A549 (cell line): ENCODE results near the gene SLC9B1. TPM values are rescaled to one million over a fixed set of nuclear protein-coding genes. Genes with fewer than 3 reads are reported as not detected.

Experiments
- ATAC-seq, 2 experiments: fragments of 200-7000 bp in 1 of 2; fragments of >200 bp in 1 of 2; cut with Nextera tagmentation in 1 of 2; cut with Tn5 transposase in 1 of 2; 3 replicates each; pipeline versions ENCODE4 v1.8.0 to v1.9.1; 2018 to 2020; ENCODE audit warnings: mild to moderate bottlenecking in 1 of 2, moderate library complexity in 1 of 2
- CTCF ChIA-PET: fragments of 300-600 bp; sonication (Branson Sonifier 250); formaldehyde crosslinking; extraction: SDS; loops from one replicate; lab custom pipeline; 2021; ENCODE audit warnings: antibody characterized with exemption, inconsistent platforms; lab: Yijun Ruan, JAX
- POLR2A ChIA-PET: fragments of 350-600 bp; formaldehyde crosslinking; extraction: SDS; loops from one replicate; lab custom pipeline; 2021; ENCODE audit warnings: antibody characterized with exemption, inconsistent platforms; lab: Yijun Ruan, JAX
- DNase-seq, 2 experiments: peaks; one replicate each; pipeline versions ENCODE4 v3.0.0 to v3.0.0-alpha.2; 2011 to 2016; ENCODE audit warnings: low read depth in 1 of 2, low spot score in 1 of 2
- FAIRE-seq: peaks from 2 replicates; lab custom pipeline; 2011; peaks lifted over from hg19 to GRCh38; lab: Jason Lieb, UNC
- H3K27ac ChIP-seq, 2 experiments: fragments of >200 bp; sonication (Bioruptor Twin); formaldehyde crosslinking; 3 replicates each; pipeline ENCODE4 v1.5.1; 2016 to 2017
- H3K4me1 ChIP-seq: fragments of >200 bp; sonication (Bioruptor Twin); formaldehyde crosslinking; 3 replicates; pipeline ENCODE4 v1.6.1; 2016
- H3K4me2 ChIP-seq: fragments of >200 bp; sonication (Bioruptor Twin); formaldehyde crosslinking; 3 replicates; pipeline ENCODE4 v1.6.1; 2016
- H3K4me3 ChIP-seq: fragments of >200 bp; sonication (Bioruptor Twin); formaldehyde crosslinking; 3 replicates; pipeline ENCODE4 v1.5.1; 2016
- H3K9me3 ChIP-seq: fragments of >200 bp; sonication (Bioruptor Twin); formaldehyde crosslinking; 3 replicates; pipeline ENCODE4 v1.6.1; 2016
- CBX2 ChIP-seq: fragments of 200-600 bp; sonication (generic); IDR thresholded peaks from 2 replicates; pipeline ENCODE4 v1.6.1; 2016; ENCODE audit warnings: low read depth, mild to moderate bottlenecking, borderline replicate concordance
- CTCF ChIP-seq: fragments of >200 bp; sonication (Bioruptor Twin); formaldehyde crosslinking; IDR thresholded peaks from 3 replicates; pipeline ENCODE4 v1.5.1; 2016
- EHF ChIP-seq: fragments of 250-450 bp; sonication (Bioruptor Pico); IDR thresholded peaks from 2 replicates; pipeline ENCODE4 v1.5.0; 2020; ENCODE audit warnings: mild to moderate bottlenecking
- JUNB ChIP-seq: fragments of >200 bp; sonication (Bioruptor Twin); formaldehyde crosslinking; IDR thresholded peaks from 2 replicates; pipeline ENCODE4 v1.6.1; 2016
- MAZ ChIP-seq: fragments of 150-350 bp; IDR thresholded peaks from 2 replicates; pipeline ENCODE4 v1.6.1; 2014; ENCODE audit warnings: antibody characterized with exemption, low read depth, low read length, borderline replicate concordance
- MYC ChIP-seq: IDR thresholded peaks from 2 replicates; pipeline ENCODE4 v1.6.1; 2012; ENCODE audit warnings: mild to moderate bottlenecking, inconsistent platforms, low read length, improper control_type of control experiment, borderline replicate concordance
- PBX3 ChIP-seq: IDR thresholded peaks from 2 replicates; pipeline ENCODE4 v1.6.1; 2012
- POLR2A ChIP-seq: IDR thresholded peaks from 2 replicates; pipeline ENCODE4 v1.6.1; 2012; ENCODE audit warnings: mild to moderate bottlenecking, low read length
- ZC3H11A ChIP-seq: fragments of 450-650 bp; IDR thresholded peaks from 2 replicates; pipeline ENCODE4 v1.6.1; 2014; ENCODE audit warnings: antibody characterized with exemption, mild to moderate bottlenecking
- ZFP36 ChIP-seq: fragments of 450-650 bp; IDR thresholded peaks from 2 replicates; pipeline ENCODE4 v1.6.1; 2014; ENCODE audit warnings: borderline replicate concordance; ENCODE audit not compliant: partially characterized antibody
- ZSCAN20 ChIP-seq: fragments of 250-450 bp; sonication (Bioruptor Pico); IDR thresholded peaks from 2 replicates; pipeline ENCODE4 v1.8.0; 2022; ENCODE audit warnings: mild to moderate bottlenecking, moderate library complexity
- WGBS: methylation state at CpG from one replicate; pipeline ENCODE4 v1.1.6; 2017; ENCODE audit errors: missing lambda C conversion rate; 5-methylcytosine and 5-hydroxymethylcytosine counted together
- polyA plus RNA-seq, 4 experiments: library from polyadenylated mRNA; depleted of rRNA in 3 of 4; stranded (reverse); fragments of >200 nt; fragmentation: RNase III in 1 of 4; extraction: RNeasy Plus Mini Kit Qiagen cat#74134 plus additional on column Dnase treatment in 1 of 4; gene quantifications; 2 replicates in 3 of 4; 3 replicates in 1 of 4; pipeline ENCODE4 v1.2.3, GENCODE V29; 2011 to 2017

Gene SLC9B1
- polyA plus RNA-seq, 2 of the 4 experiments (the other 2 are of a cell fraction): 0.09 to 0.39 TPM

- no peak overlapping the region for H3K4me3 ChIP-seq
- ChIA-PET CTCF (no interaction called here), POLR2A (interaction anchor here (1.7 to 1.9 kb wide), 2 partner anchors 10 to 31 kb away, joined by 6 to 7 read pairs; partner anchors contain the start of genes CISD2 and UBE2D3)
- 88% methylated on average over 2 of the region's 2 CpGs for WGBS
- H3K4me2 ChIP-seq: no peak overlapping the region
- no peak for FAIRE-seq
- ATAC-seq: no peak
- no peaks in the 10 kb centered on the region for H3K4me1 ChIP-seq
- DNase-seq: no peak
- TF ChIP-seq EHF (CRISPR knock-in tag) (no peak), POLR2A (no peak), ZFP36 (no peak), ZC3H11A (no peak), ZSCAN20 (CRISPR knock-in tag) (no peak), JUNB (no peak), PBX3 (no peak), MAZ (no peak), CTCF (no peak), CBX2 (no peak), MYC (no peak)
- TF ChIP-seq, all 56 proteins: peak for 0
- peaks cover 12% of the 10 kb centered on the region; the same call in 2 of the 3 replicates for H3K9me3 ChIP-seq
- no peak overlapping the region for H3K27ac ChIP-seq
Measured at GRCh38 chr4:102858828-102859464, 160.6 kb downstream of the SLC9B1 start.

Other genes with a start within 250 kb of the SLC9B1 start
- 254 and 338 TPM in 2 replicates for gene UBE2D3, start 192.2 kb downstream of the SLC9B1 start, polyA plus RNA-seq (2011; rRNA removed)
- 181 to 198 TPM (median 186 TPM) in 3 replicates for gene UBE2D3, start 192.2 kb downstream of the SLC9B1 start, polyA plus RNA-seq (2017; fragmentation: RNase III; extraction: RNeasy Plus Mini Kit Qiagen cat#74134 plus additional on column Dnase treatment)
- gene CISD2, start 150.7 kb downstream of the SLC9B1 start, polyA plus RNA-seq (2011; rRNA removed): 59.1 and 84.1 TPM in 2 replicates
- 44.9 to 49.9 TPM (median 48.6 TPM) in 3 replicates for gene CISD2, start 150.7 kb downstream of the SLC9B1 start, polyA plus RNA-seq (2017; fragmentation: RNase III; extraction: RNeasy Plus Mini Kit Qiagen cat#74134 plus additional on column Dnase treatment)
- gene SLC9B2, start 57.1 kb upstream of the SLC9B1 start, polyA plus RNA-seq (2011; rRNA removed): 7.9 and 9.2 TPM in 2 replicates
- 6.6 to 7.3 TPM (median 6.6 TPM) in 3 replicates for gene SLC9B2, start 57.1 kb upstream of the SLC9B1 start, polyA plus RNA-seq (2017; fragmentation: RNase III; extraction: RNeasy Plus Mini Kit Qiagen cat#74134 plus additional on column Dnase treatment)
- 28.2 and 30.4 TPM in 2 replicates for gene BDH2, start 80.1 kb upstream of the SLC9B1 start, polyA plus RNA-seq (2011; rRNA removed)
- gene BDH2, start 80.1 kb upstream of the SLC9B1 start, polyA plus RNA-seq (2017; fragmentation: RNase III; extraction: RNeasy Plus Mini Kit Qiagen cat#74134 plus additional on column Dnase treatment): 14.0 to 17.0 TPM (median 15.7 TPM) in 3 replicates
- gene CENPE, start 178.6 kb upstream of the SLC9B1 start, polyA plus RNA-seq (2011; rRNA removed): 7.8 and 15.9 TPM in 2 replicates
- 5.4 to 8.5 TPM (median 6.3 TPM) in 3 replicates for gene CENPE, start 178.6 kb upstream of the SLC9B1 start, polyA plus RNA-seq (2017; fragmentation: RNase III; extraction: RNeasy Plus Mini Kit Qiagen cat#74134 plus additional on column Dnase treatment)